Endodermal cell (in vitro differentiated cells): ENCODE results near the gene BRI3. TPM values are rescaled to one million over a fixed set of nuclear protein-coding genes. Genes with fewer than 3 reads are reported as not detected.

Source experiments
- DNase-seq: peaks from one replicate; pipeline ENCODE4 v3.0.0-alpha.2; 2017
- H3K27ac ChIP-seq: 2 replicates; pipeline ENCODE4 v1.5.1; 2013; ENCODE audit warnings: mild to moderate bottlenecking, low read depth, low read length, moderate library complexity
- H3K27me3 ChIP-seq: 2 replicates; pipeline ENCODE4 v1.6.1; 2013; ENCODE audit warnings: mild to moderate bottlenecking, low read length, moderate library complexity; ENCODE audit not compliant: insufficient read depth, control insufficient read depth, poor library complexity, severe bottlenecking
- H3K36me3 ChIP-seq: 2 replicates; pipeline ENCODE4 v1.7.0; 2013; ENCODE audit warnings: mild to moderate bottlenecking, low read length, moderate library complexity; ENCODE audit not compliant: control insufficient read depth, insufficient read depth
- H3K4me1 ChIP-seq: one replicate; pipeline ENCODE4 v1.7.0; 2013; ENCODE audit warnings: low read length; ENCODE audit not compliant: control insufficient read depth, insufficient read depth
- H3K4me3 ChIP-seq: 2 replicates; pipeline ENCODE4 v1.5.1; 2013; ENCODE audit warnings: mild to moderate bottlenecking, low read length, moderate library complexity
- H3K9ac ChIP-seq: 2 replicates; pipeline ENCODE4 v1.6.1; 2013; ENCODE audit warnings: mild to moderate bottlenecking, low read length, moderate library complexity; ENCODE audit not compliant: poor library complexity, severe bottlenecking; ENCODE audit errors: extremely low read depth
- H3K9me3 ChIP-seq: 2 replicates; pipeline ENCODE4 v1.6.1; 2013; ENCODE audit warnings: mild to moderate bottlenecking, low read length, moderate library complexity; ENCODE audit not compliant: control insufficient read depth
- H3K27ac Mint-ChIP-seq: 2 replicates; pipeline ENCODE4 v1.8.0; 2020; ENCODE audit warnings: mixed read lengths
- H3K27me3 Mint-ChIP-seq: 2 replicates; pipeline ENCODE4 v1.8.0; 2021; ENCODE audit warnings: mild to moderate bottlenecking, mixed read lengths; ENCODE audit not compliant: insufficient read depth
- H3K36me3 Mint-ChIP-seq: 2 replicates; pipeline ENCODE4 v1.8.0; 2020; ENCODE audit warnings: low read depth, mixed read lengths
- H3K4me1 Mint-ChIP-seq: 2 replicates; pipeline ENCODE4 v1.8.0; 2020; ENCODE audit warnings: mixed read lengths
- H3K4me3 Mint-ChIP-seq: 2 replicates; pipeline ENCODE4 v1.8.0; 2020; ENCODE audit warnings: mild to moderate bottlenecking, moderate library complexity, mixed read lengths
- H3K9me3 Mint-ChIP-seq: 2 replicates; pipeline ENCODE4 v1.8.0; 2020; ENCODE audit warnings: mild to moderate bottlenecking, mixed read lengths
- CTCF ChIP-seq: fragments of 200-600 bp; sonication (generic); conservative IDR thresholded peaks from 2 replicates; pipeline ENCODE4 v1.5.0; 2021; ENCODE audit warnings: antibody characterized with exemption, mild to moderate bottlenecking
- WGBS, 2 experiments: methylation state at CpG; one replicate each; pipeline versions ENCODE4 v1.1.5 to v1.1.7; 2013; ENCODE audit warnings: missing lambda C conversion rate in 2 of 2, mixed read lengths in 1 of 2; ENCODE audit not compliant: insufficient coverage in 1 of 2, insufficient read length in 1 of 2; 5-methylcytosine and 5-hydroxymethylcytosine counted together
- total RNA-seq, 2 donors: library from RNA; stranded (reverse); fragmentation: NEBNext Ultra II Directional in 1 of 2; extraction: Animal tissue kit (Norgen Biotek cat#: 25700) in 1 of 2; gene quantifications; 2 replicates in 1 of 2; 3 replicates in 1 of 2; pipeline ENCODE4 v1.2.1, GENCODE V29; 2021

BRI3 gene
- total RNA-seq, 2 donors from 2014 or later: 130 to 152 TPM

- H3K4me3 ChIP-seq: no peak overlapping the region
- peaks cover 13% of the 10 kb centered on the region for H3K9me3 ChIP-seq
- no peak overlapping the region for H3K4me3 Mint-ChIP-seq
- H3K4me1 ChIP-seq: peaks cover 9% of the 10 kb centered on the region
- no peaks in the 10 kb centered on the region for H3K27me3 Mint-ChIP-seq
- no peaks in the 10 kb centered on the region for H3K27me3 ChIP-seq
- 95 to 100% methylated on average over 4 to 9 of the region's 9 CpGs for WGBS, 2 experiments
- peaks cover 30% of the 10 kb centered on the region for H3K36me3 ChIP-seq
- peaks cover 20% of the 10 kb centered on the region for H3K4me1 Mint-ChIP-seq
- no peak overlapping the region for H3K27ac ChIP-seq
- no peak for TF ChIP-seq CTCF
- peaks cover 44% of the 10 kb centered on the region for H3K36me3 Mint-ChIP-seq
- peaks cover 22% of the 10 kb centered on the region for H3K9me3 Mint-ChIP-seq
- H3K27ac Mint-ChIP-seq: no peak overlapping the region
- no peak for DNase-seq
- no peak overlapping the region for H3K9ac ChIP-seq
Observed at GRCh38 chr7:98319176-98319575, 37.7 kb downstream of the BRI3 start.

- H3K27me3 ChIP-seq: no peaks in the 10 kb centered on the region
- H3K9me3 Mint-ChIP-seq: peaks cover 16% of the 10 kb centered on the region
- no peak overlapping the region for H3K4me3 ChIP-seq
- WGBS, 2 experiments: 95 to 96% methylated on average over 9 to 10 of the region's 10 CpGs
- peaks cover 9% of the 10 kb centered on the region for H3K4me1 ChIP-seq
- peaks cover 22% of the 10 kb centered on the region for H3K4me1 Mint-ChIP-seq
- no peaks in the 10 kb centered on the region for H3K27me3 Mint-ChIP-seq
- peaks cover 11% of the 10 kb centered on the region for H3K9me3 ChIP-seq
- no peak overlapping the region for H3K27ac ChIP-seq
- no peak for DNase-seq
- no peak overlapping the region for H3K9ac ChIP-seq
- TF ChIP-seq CTCF: no peak
- no peak overlapping the region for H3K4me3 Mint-ChIP-seq
- peaks cover 26% of the 10 kb centered on the region for H3K36me3 Mint-ChIP-seq
- H3K27ac Mint-ChIP-seq: no peak overlapping the region
- peaks cover 14% of the 10 kb centered on the region for H3K36me3 ChIP-seq
Observed at GRCh38 chr7:98321301-98321700, 39.8 kb downstream of the BRI3 start.

GRCh38 chr7:98322331-98323270, 41.1 kb downstream of the BRI3 start:
- Mint-ChIP-seq H3K4me3 (no peak overlapping the region), H3K27ac (peak overlapping the region; percentile 45), H3K27me3 (no peaks in the 10 kb centered on the region), H3K9me3 (peaks cover 5% of the 10 kb centered on the region), H3K4me1 (peaks cover 22% of the 10 kb centered on the region), H3K36me3 (peaks cover 14% of the 10 kb centered on the region)
- 89 to 90% methylated on average over 20 to 24 of the region's 24 CpGs for WGBS, 2 experiments
- TF ChIP-seq CTCF: peak; percentile 48
- no peak overlapping the region for H3K4me3 ChIP-seq
- H3K36me3 ChIP-seq: peaks cover 2% of the 10 kb centered on the region
- peaks cover 2% of the 10 kb centered on the region for H3K9me3 ChIP-seq
- H3K9ac ChIP-seq: no peak overlapping the region
- peak; percentile 64 for DNase-seq
- H3K27me3 ChIP-seq: no peaks in the 10 kb centered on the region
- no peak overlapping the region for H3K27ac ChIP-seq
- peaks cover 9% of the 10 kb centered on the region for H3K4me1 ChIP-seq
